Measurements from ENCODE around the gene HSPA1A.
A peak's percentile ranks its signal among the peaks of the same experiment; 100 is the strongest.

Gene HSPA1A

DNA sequence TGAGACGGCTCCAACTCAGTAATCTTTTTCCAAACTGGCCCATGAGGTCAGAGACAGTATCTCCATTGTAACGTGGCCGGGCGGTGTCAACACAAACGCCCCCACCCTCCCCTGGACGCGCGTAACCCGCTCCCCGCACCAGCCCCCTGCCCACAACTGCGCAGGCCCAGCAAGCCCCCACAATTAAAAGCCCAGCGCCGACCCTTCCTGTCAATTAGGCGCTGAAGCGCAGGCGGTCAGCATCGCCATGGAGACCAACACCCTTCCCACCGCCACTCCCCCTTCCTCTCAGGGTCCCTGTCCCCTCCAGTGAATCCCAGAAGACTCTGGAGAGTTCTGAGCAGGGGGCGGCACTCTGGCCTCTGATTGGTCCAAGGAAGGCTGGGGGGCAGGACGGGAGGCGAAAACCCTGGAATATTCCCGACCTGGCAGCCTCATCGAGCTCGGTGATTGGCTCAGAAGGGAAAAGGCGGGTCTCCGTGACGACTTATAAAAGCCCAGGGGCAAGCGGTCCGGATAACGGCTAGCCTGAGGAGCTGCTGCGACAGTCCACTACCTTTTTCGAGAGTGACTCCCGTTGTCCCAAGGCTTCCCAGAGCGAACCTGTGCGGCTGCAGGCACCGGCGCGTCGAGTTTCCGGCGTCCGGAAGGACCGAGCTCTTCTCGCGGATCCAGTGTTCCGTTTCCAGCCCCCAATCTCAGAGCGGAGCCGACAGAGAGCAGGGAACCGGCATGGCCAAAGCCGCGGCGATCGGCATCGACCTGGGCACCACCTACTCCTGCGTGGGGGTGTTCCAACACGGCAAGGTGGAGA, at the start of gene HSPA1A, which contains the start of gene HSPA1L:
Gene HSPA1A (plus strand): TSS at position 519 of the 814 bp plus-strand sequence. CDS start 214 bp downstream, at position 733.
Gene HSPA1L (minus strand): TSS at position 259 of the 814 bp plus-strand sequence. CDS start 3,311 bp downstream, outside the sequence.
- DNase-seq (ENCODE audit: low read depth in 3 of 3), result peak in 1 of 3 experiments; percentile 45

DNA sequence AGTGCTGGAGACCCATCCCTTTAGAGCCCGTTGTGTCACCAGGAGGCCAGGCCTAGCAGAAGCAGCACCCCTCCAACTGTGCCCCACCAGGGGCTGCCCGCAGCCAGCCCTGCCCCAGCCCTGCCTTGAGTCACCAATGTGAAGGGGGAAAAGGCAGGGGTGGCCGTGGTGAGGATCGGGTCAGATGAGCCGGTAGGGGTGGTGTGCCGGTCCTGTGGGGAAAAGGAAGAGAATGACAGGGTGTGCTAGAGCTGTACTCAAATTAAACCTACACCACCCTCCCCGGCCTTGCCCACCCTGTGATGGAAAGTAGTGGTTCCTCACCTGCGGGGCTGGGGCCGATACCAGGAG, 49.8 kb upstream of the HSPA1A start:
- no peak for DNase-seq (ENCODE audit: low read depth in 3 of 3)

DNA sequence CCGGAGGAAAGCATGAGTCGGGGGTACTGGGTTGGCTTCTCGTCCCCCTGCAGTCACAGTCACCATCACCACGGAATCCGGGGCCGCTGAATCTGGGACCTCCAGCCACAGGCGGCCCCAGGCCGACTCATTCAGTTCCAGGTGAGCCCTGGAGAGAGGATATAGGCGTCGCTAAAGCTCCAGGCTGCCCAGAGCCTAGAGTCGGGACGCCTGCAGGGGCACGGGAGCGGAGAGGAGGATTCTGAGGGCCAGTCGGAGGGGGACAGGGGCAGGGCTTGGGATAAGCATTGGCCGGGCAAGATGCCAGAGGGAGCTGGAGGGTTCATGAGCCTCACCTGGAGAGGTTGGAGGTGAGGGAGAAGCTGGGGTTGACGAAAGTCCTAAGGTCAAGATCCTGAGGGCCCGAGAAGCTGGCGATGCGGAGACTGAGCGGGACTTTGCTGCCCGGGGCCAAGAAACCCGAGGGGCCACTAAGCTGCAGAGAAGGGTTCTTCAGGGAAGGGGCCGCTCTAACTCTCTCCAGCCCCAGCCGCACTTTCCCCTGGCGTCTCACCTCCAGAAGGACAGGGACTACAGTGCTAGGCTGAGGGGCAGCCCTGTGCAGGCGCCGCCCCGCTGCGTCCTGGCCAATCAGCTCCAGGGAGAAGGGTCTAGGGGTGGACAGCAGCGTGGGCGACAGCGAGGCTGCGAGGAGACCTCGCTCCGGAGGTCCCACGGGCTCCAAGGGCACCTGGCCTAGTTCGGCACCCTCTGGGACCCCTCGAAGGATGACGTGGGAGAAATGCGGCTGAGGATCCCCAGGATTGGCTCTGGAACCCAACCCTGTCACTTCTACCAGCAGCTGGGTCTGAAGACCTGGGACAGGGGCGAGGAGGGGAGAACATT, 49.2 kb upstream of the HSPA1A start:
- DNase-seq (ENCODE audit: low read depth in 3 of 3), result no peak

DNA sequence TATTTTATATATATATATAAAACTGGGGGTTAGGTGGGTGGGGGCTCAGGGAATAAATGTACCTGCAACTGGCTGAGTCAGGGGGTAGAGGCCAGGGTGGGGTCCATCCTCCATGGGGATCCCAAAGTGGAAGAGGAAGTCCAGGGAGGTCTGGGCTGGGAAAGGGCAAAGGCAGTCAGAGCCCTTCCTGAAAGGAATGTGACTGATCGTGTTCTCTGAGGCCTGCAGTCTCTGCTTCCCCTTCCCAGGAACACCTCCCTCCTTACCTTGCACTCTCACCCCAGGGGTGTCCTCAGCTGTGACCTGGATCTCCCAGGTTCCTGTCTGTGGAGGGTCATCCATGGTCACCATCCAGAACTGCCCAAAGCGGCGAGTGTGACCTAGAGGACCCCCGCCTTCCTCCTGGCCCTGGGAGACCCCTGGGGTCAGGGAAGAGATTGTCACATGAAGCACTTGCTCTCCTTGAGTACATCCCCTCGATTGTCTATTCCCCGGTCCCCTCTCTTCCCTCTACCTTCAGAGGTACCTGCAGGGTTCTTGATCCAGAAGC, 48.2 kb upstream of the HSPA1A start:
- DNase-seq (ENCODE audit: low read depth in 3 of 3), result no peak

DNA sequence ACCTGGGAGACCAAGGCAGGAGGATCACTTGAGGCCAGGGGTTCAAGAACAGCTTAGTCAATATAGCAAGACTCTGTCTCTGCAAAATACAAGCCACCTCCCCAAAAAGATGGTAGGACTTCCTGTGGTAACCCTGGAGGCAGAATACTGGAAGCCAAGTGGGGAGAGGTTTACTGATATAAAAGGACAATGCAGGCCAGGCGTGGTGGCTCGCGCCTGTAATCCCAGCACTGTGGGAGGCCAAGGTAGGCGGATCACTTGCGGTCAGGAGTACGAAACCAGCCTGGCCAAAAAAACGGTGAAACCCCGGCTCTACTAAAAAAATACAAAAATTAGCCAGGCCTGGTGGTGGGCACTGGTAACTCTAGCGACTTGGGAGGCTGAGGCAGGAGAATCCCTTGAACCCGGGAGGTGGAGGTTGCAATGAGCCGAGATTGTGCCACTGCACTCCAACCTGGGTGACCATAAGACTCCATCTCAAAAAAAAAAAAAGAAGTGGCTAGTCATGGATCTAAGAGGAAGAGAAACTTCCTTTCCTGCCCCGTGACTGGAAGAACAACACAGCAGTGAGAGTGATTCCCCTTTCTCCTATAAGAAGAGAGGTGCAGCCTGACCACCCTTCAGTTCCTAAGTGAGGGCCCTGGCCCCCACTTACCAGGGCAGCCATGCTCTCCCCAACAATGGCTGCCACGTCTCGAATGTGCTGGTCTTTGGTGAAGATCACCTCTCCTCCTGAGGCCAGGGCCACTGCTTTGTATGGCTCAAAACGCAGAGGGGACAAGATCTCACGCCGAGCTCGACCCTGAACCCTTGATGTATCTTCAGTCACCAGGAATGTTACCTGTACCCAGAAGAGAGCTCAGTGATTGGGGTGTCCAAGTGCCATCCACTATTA, 46.7 kb upstream of the HSPA1A start:
- no peak for DNase-seq (ENCODE audit: low read depth in 3 of 3)

DNA sequence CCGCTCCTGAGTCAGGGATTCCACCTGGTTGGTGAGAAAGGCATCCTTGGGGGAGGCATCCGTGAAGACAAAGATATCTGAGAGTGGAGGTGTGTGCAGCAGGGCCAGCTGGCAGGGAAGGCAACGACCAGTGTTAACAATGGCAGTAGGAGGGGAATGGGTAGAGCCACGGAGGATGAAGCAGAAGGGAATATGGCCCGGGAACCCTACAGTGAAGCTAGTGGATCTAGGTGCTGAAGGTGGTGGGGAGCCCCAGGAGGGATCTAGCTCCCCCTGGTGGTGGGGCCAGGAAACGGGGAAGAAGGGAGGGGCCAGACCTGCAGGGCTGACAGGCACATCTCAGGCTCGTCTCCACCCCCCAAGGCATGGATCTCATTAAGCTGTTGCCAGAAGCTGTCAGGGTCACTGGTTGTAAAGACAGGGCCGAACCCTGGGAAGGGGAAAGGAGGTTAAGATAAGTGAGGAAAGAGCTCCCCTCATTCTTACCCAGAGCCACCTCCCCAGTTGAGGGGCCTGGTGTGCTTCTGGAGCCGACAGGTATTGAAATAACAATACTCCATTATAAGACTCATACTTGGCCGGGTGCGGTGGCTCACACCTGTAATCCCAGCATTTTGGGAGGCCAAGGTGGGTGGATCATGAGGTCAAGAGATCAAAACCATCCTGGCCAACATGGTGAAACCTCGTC, 45.5 kb upstream of the HSPA1A start:
- peak; percentile 62 to 71 (median 65) for DNase-seq (ENCODE audit: low read depth in 3 of 3)

DNA sequence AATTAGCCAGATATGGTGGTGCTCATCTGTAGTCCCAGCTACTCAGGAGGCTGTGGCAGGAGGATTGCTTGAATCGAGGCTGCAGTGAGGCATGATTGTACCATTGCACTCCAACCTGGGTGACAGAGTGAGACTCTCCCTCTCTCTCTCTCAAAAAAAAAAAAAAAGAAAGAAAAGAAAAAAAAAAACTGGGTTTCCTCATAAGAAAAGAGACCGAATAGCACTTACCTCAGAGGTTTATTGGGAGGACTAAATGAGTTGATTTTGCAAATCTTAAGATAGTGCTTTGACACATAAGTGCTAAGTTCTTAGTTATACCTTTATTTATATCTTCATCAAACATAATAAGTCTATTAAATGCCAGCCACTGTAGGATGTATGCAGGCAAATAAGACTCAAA, 44.5 kb upstream of the HSPA1A start:
- DNase-seq (ENCODE audit: low read depth in 3 of 3), result no peak

DNA sequence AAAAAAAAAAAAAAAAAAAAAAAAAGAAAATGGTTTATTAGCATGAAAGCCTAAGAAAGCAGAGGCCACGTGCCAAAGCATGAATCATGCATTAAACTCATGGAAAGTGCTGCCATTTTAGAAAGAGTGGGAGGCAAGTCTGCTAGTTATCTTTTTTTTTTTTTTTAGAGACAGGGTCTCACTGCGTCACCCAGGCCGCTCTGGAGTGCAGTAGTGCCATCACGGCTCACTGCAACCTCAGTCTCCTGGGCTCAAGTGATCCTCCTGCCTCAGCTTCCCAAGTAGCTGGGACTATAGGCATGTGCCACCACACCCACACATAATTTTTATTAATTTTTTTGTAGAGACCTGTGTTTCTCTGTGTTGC, 43.4 kb upstream of the HSPA1A start:
- peak in 1 of 3 experiments; percentile 28 for DNase-seq (ENCODE audit: low read depth in 3 of 3)

DNA sequence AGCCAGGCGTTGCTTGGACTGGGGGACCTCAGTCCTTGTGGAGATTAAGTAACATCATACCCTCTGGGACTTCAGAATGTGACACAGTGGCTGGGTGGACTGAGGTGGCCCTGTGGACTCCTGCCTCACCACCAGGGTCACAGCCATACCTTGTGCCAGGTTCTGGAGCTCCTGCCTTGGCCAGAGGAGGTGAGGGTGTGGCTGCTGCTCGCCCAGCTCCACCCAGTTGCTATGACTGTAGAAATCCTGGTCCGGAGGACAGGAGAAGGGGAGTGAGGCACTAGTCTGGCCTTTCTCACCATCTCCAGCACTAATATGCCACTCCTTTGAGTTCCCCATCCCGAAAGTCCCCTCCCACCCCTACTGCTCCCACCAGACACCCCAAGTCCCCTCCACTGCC, 40.2 kb upstream of the HSPA1A start:
- no peak for DNase-seq (ENCODE audit: low read depth in 3 of 3)

DNA sequence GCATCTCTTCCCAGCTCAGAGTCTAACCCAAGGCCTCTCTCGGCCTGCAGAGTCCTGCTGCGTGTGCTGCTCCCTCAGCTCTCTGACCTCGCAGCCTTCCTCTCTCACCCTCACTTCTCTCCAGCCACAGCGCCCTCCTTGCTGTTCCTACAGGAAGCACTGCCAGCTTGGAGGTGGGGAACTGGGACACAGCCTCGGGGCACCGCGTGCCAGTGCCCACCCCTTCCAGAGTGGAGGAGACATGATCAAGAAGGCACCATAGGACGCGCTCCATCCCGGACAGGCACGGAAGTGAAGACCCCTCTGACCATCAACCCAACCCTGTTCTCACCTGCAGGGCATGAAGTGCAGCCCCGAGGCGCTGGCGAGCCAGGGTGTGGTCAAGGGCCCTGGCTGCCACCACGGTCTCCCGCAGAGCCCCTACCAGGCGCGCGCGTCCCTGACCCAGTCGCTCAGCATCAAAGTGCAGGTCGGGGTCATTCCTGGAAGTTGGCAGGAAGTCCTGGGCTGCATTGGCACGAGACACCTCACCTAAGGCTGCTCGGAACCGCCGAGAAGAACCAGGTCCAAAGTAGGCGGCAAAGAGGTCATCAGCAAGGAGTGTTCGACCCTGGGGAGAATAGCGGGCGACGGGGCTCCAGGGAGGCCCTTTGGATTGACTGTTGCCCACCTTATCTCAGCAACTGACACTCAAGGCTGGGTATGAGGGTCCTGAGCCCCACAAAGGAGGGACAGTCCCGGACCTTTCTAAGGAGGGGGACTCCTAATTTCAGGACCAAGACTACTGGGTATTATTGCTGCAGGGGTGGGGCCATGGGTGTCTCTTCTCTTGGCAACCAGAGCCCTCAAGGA, 39.5 kb upstream of the HSPA1A start:
- no peak for DNase-seq (ENCODE audit: low read depth in 3 of 3)

DNA sequence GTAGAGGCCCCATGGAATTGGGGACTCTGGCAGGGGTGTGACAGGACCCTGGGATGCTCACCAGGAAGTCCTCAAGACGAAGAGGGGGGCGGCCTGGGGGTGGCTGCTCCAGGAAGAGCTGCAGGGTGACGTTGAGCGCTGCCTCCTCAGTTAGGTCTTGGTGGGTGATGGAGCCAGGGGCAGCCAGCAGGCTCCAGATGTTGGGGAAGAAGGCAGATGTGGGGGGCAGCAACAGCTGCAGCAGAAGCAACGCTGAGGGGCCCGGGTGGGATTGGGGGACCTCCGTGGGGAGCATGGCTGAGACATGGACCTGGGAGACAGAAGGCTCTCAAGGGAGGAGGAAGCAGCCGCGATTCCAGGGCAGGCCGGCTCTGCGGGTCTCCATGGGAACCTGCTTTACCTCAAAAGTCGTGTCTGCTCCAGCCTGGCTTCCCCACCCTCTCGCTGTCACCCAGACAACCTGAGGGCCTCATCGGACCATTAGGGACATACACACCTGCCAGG, 38.8 kb upstream of the HSPA1A start:
- DNase-seq (ENCODE audit: low read depth in 3 of 3), result no peak

DNA sequence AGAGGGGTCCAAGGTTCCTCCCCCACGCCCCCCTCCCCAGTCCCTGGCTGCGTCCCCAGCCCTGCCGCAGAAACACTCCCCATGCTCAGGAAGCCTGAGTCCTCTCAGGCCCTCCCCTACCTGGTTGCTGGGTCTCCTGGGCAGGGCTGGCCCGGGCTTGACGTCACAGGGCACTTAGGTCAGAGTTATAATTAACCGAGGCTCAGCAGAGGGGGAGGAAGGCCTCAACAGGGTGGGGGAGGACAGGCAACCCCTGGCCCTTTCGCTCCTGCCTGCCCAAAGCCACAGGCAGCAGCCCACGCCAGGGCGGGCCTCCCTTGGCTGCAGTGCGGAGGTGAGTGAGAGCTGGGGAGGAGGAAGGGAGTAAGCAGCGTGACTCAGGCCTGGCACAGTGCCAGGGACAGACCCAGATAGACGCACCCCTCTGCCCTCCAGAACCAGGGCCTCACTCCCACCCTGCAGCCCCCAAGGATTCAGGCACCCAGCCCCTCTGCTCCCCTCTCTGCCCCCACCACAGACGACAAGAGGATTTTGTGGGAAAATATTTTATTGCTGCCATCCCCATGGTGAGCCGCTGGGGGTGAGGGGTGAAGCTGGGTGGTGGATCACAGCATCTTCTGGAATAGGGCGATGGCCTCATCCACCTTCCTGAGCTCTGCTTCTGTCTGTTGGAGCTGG, 38.2 kb upstream of the HSPA1A start, which contains the start of gene VWA7:
Gene VWA7 (minus strand): TSS at position 340 of the 678 bp plus-strand sequence. CDS start 549 bp downstream, outside the sequence.
- peak; percentile 62 to 74 (median 67) for DNase-seq (ENCODE audit: low read depth in 3 of 3)

DNA sequence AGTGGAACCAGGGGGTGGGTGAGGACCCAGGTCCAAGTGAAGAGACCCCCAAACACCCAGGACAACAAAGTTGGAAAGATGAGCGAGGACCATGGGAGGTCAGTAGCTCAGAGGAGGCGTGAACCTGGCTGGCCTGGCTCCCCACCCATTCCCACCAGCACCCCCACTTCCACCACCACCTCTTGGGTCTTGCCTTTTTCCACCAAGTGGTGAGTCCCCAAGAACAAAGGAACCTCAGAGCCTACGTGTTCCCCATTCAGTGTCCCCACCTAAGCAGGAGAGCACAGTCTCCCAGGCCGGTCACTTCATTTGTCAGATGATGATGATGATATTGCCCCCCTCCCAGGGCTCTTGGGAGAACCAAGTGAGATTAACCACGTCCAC, 37.7 kb upstream of the HSPA1A start:
- no peak for DNase-seq (ENCODE audit: low read depth in 3 of 3)

DNA sequence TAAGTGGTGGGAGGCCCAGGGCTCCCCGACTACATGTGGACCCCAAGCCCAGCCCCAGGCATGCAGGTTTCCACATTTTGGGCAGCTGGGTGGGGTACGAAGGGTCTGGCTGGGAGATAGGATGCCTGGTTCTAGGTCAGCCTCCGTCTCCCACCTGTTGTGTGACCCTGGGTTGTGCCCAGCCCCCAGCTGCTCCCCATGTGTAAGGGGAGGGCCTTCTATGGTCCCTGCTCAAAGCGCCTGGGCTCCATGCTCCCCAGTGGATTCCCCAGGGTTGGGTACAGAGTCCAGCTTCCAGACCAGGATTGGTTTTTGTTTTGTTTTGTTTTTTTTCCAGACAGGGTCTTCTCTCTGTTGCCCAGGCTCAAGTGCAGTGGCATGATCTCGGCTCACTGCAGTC, 37.1 kb upstream of the HSPA1A start:
- DNase-seq (ENCODE audit: low read depth in 3 of 3), result no peak

DNA sequence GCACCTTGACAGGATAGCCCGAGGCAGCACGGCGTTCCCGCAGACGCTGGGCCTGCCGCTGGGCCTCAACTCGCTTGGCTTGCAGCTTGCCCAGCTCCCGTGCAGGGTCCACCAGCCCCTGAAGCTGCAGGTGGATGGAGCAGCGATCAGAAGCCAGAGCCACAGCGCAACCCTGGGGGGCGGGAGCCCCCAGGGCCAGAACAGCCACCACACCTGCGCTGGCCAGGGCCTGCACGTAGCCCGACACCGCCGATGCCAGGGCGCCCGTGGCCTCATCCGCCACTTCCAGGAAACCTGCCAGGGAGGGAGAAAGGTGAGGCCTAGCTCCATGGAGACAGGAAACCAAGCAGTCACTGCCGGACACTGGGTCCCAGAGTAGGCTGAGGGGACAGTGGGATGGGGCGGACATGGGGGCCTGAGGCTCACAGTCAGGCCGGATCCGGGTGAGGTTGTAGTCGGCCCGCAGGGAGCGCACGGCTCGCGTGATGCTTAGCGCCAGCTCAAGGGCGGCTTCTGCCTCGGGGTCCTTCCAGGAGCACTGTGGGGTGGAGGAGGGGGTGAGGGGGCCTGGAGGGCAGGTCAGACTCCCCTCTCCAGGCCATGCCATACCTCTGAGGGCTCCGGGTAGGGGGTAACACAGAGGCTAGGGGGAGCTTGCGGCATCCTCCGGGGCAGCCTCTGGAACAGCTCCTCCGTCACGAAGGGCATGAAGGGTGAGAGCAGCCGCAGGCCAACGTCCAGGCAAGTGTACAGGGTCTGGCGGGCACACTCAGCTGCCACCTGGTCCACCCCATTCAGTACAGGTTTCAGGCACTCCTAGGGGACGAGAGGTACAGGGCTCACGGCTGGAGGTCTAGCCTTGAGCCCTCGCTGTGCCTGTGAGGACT, 36.1 kb upstream of the HSPA1A start:
- DNase-seq (ENCODE audit: low read depth in 3 of 3), result no peak

DNA sequence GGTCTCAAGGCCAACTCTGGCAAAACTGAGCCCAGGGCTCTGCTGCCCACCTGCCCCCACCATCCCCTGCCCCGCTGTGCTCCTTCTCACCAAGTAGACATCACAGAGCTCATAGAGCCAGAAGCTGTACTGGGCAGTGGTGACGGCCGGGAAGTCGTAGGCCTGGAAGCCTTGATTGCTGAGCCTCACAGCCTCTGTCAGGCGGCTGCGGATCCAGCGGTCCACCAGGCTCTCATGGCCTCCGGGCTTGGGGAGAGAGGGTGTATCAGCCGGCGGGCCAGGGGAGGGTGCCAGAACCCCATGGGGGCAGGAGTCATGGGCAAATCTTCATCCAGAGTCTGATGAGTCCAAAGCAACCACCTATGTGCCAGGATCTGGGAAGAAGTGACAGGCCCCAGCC, 35.4 kb upstream of the HSPA1A start:
- no peak for DNase-seq (ENCODE audit: low read depth in 3 of 3)

DNA sequence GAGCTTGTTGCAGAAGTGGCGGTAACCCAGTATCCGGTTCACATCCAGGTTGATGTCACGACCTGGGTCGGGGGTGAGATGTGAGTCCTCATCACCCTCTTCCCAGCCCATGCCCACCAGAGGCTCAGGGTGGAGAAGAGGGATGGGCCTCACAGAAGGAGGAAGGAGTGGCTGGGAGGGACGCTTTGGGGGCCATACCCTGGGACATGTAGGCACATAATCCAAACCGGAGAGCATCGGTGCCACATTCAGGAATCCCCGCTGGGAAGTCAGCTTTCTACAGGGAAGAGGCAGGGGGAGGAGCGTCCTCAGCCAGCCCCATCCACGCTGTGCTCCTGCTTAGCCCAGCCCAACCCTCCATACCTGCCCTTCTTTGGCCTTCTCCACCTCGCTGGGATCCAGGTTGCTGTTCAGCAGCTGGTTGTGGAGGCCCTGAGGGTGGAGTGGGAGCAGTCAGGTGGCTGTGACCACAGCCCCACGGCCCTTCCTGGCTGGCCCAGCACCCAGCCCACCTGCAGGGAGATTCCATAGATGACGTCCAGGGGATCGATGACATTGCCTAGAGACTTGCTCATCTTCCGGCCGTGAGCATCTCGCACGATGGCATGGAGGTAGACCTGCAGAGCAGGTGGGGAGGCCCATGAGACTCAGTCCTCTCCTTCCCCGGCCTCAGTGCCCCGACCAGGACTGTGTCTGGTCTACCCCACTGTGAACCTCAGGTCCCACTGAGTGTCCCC, 34.7 kb upstream of the HSPA1A start:
- no peak for DNase-seq (ENCODE audit: low read depth in 3 of 3)

All from stimulated activated CD4-positive, alpha-beta T cell treated with anti-CD3 and anti-CD28 coated beads, TNF-alpha, amount 100 ng/mL, for 4 hours (primary cell).